SK-N-SH treated with all-trans-retinoic acid at 6 μM for 48 hours (cell line): Measurements from ENCODE around the gene WEE2.
A peak's percentile ranks its signal among the peaks of the same experiment; 100 is the strongest.
"Not testable (repeated sequence)": the region's sequence is repeated elsewhere in the genome, so short reads cannot be mapped to it uniquely, and the experiment has no call there.

ENCODE experiments used
- ATAC-seq: fragments of 200-7000 bp; cut with Tn5 transposase; 3 replicates; pipeline ENCODE4 v1.9.1; 2020; ENCODE audit warnings: mild to moderate bottlenecking, moderate library complexity
- ARNTL ChIP-seq: fragments of 450-650 bp; formaldehyde crosslinking; IDR thresholded peaks from 2 replicates; pipeline ENCODE4 v1.5.0; 2020; ENCODE audit warnings: low read depth, mild to moderate bottlenecking, moderate library complexity, borderline replicate concordance
- BACH2 ChIP-seq: fragments of 250-450 bp; sonication (Bioruptor Pico); IDR thresholded peaks from 2 replicates; pipeline ENCODE4 v1.9.0; 2021; ENCODE audit warnings: mild to moderate bottlenecking, borderline replicate concordance
- CREB5 ChIP-seq: fragments of 250-450 bp; sonication (Bioruptor Pico); IDR thresholded peaks from 2 replicates; pipeline ENCODE4 v1.5.1; 2020; ENCODE audit warnings: low read depth, mild to moderate bottlenecking, moderate library complexity
- CSRNP3 ChIP-seq: fragments of 250-450 bp; sonication (Bioruptor Pico); IDR thresholded peaks from 2 replicates; pipeline ENCODE4 v1.5.1; 2021; ENCODE audit warnings: mild to moderate bottlenecking, moderate library complexity
- ESRRG ChIP-seq: fragments of 250-450 bp; sonication (Bioruptor Pico); IDR thresholded peaks from 2 replicates; pipeline ENCODE4 v1.6.1; 2021; ENCODE audit warnings: mild to moderate bottlenecking
- GLIS3 ChIP-seq: fragments of 250-450 bp; sonication (Bioruptor Pico); IDR thresholded peaks from 2 replicates; pipeline ENCODE4 v1.5.0; 2020; ENCODE audit warnings: mild to moderate bottlenecking, moderate library complexity
- ISL1 ChIP-seq: fragments of 250-450 bp; sonication (Bioruptor Pico); IDR thresholded peaks from 2 replicates; pipeline ENCODE4 v2.1.2; 2022; ENCODE audit warnings: mild to moderate bottlenecking, moderate library complexity
- OSR1 ChIP-seq: fragments of 250-450 bp; sonication (Bioruptor Pico); IDR thresholded peaks from 2 replicates; pipeline ENCODE4 v1.8.0; 2022; ENCODE audit warnings: moderate library complexity, mild to moderate bottlenecking, inconsistent platforms
- POU6F1 ChIP-seq: fragments of 250-450 bp; sonication (Bioruptor Pico); IDR thresholded peaks from 2 replicates; pipeline ENCODE4 v1.8.0; 2021; ENCODE audit warnings: low read depth, mild to moderate bottlenecking, moderate library complexity, borderline replicate concordance
- PPARA ChIP-seq: fragments of 250-450 bp; sonication (Bioruptor Pico); IDR thresholded peaks from 2 replicates; pipeline ENCODE4 v1.5.0; 2020; ENCODE audit warnings: mild to moderate bottlenecking, borderline replicate concordance
- TCF4 ChIP-seq: fragments of 250-450 bp; sonication (Bioruptor Pico); IDR thresholded peaks from 2 replicates; pipeline ENCODE4 v1.8.0; 2021; ENCODE audit warnings: mild to moderate bottlenecking, moderate library complexity, borderline replicate concordance
- TOX ChIP-seq: fragments of 250-450 bp; sonication (Bioruptor Pico); IDR thresholded peaks from 2 replicates; pipeline ENCODE4 v1.8.0; 2021; ENCODE audit warnings: mild to moderate bottlenecking, moderate library complexity, borderline replicate concordance
- TSHZ2 ChIP-seq: fragments of 250-450 bp; sonication (Bioruptor Pico); IDR thresholded peaks from 2 replicates; pipeline ENCODE4 v1.5.0; 2020; ENCODE audit warnings: mild to moderate bottlenecking, moderate library complexity
- ZC3H10 ChIP-seq: fragments of 250-450 bp; sonication (Bioruptor Pico); IDR thresholded peaks from 2 replicates; pipeline ENCODE4 v1.5.1; 2021; ENCODE audit warnings: mild to moderate bottlenecking, moderate library complexity
- ZFP3 ChIP-seq: fragments of 250-450 bp; sonication (Bioruptor Pico); IDR thresholded peaks from 2 replicates; pipeline ENCODE4 v1.5.0; 2020; ENCODE audit warnings: mild to moderate bottlenecking, moderate library complexity
- ZFP30 ChIP-seq: fragments of 450-650 bp; formaldehyde crosslinking; IDR thresholded peaks from 2 replicates; pipeline ENCODE4 v1.5.0; 2022; ENCODE audit warnings: mild to moderate bottlenecking, moderate library complexity
- ZNF565 ChIP-seq: fragments of 450-650 bp; formaldehyde crosslinking; conservative IDR thresholded peaks from 2 replicates; pipeline ENCODE4 v1.5.0; 2020; ENCODE audit warnings: low read depth, mild to moderate bottlenecking, moderate library complexity
- ZNF70 ChIP-seq: fragments of 450-650 bp; formaldehyde crosslinking; IDR thresholded peaks from 2 replicates; pipeline ENCODE4 v1.5.0; 2020; ENCODE audit warnings: mild to moderate bottlenecking, moderate library complexity
- ZNF8 ChIP-seq: fragments of 450-650 bp; formaldehyde crosslinking; IDR thresholded peaks from 2 replicates; pipeline ENCODE4 v1.5.0; 2020; ENCODE audit warnings: mild to moderate bottlenecking, moderate library complexity

WEE2 gene

GRCh38 chr7:141688043-141688442, 20.1 kb upstream of the WEE2 start (continued):
- TF ChIP-seq TSHZ2 (no peak), TOX (no peak), ZNF565 (CRISPR knock-in tag) (no peak)

- TF ChIP-seq ZNF8: 0 out of 2 replicates have a peak, but pooled peaks have one; percentile 51
- not testable (repeated sequence) for ATAC-seq
Measured at GRCh38 chr7:141689072-141689825, 18.9 kb upstream of the WEE2 start.

GRCh38 chr7:141691540-141691939, 16.6 kb upstream of the WEE2 start:
- no peak for ATAC-seq

More at GRCh38 chr7:141691540-141691939, 16.6 kb upstream of the WEE2 start:
- TF ChIP-seq ZNF70 (CRISPR knock-in tag): no peak
- no peak for TF ChIP-seq ZFP3 (CRISPR knock-in tag)
- no peak for TF ChIP-seq ESRRG (CRISPR knock-in tag)
- TF ChIP-seq ISL1: no peak
- no peak for TF ChIP-seq GLIS3
- no peak for TF ChIP-seq TSHZ2
- TF ChIP-seq TCF4 (CRISPR knock-in tag): no peak
- TF ChIP-seq BACH2 (CRISPR knock-in tag): no peak
- no peak for TF ChIP-seq ZC3H10 (CRISPR knock-in tag)
- TF ChIP-seq OSR1: no peak
- no peak for TF ChIP-seq ZNF565 (CRISPR knock-in tag)
- TF ChIP-seq POU6F1 (CRISPR knock-in tag): no peak
- no peak for TF ChIP-seq CREB5 (CRISPR knock-in tag)
- no peak for TF ChIP-seq CSRNP3 (CRISPR knock-in tag)
- TF ChIP-seq ZNF8: no peak
- TF ChIP-seq PPARA (CRISPR knock-in tag): no peak
- no peak for TF ChIP-seq ZFP30 (CRISPR knock-in tag)
- no peak for TF ChIP-seq ARNTL
